Suprapubic skin (tissue), 4 donors: ENCODE data around the gene PLCXD3.

Source experiments
- POLR2A ChIP-seq, 2 donors: fragments of 450-650 bp; IDR thresholded peaks; one replicate each; pipeline ENCODE4 v1.6.1; 2017; ENCODE audit warnings: antibody characterized with exemption in 2 of 2, mild to moderate bottlenecking in 2 of 2, moderate library complexity in 2 of 2
- POLR2AphosphoS5 ChIP-seq, 3 donors: sonication (generic); formaldehyde crosslinking; IDR thresholded peaks; one replicate each; pipeline ENCODE4 v1.6.1; 2017; ENCODE audit warnings: antibody characterized with exemption in 3 of 3
- TF ChIP-seq, protein P1 (sequence below), 2 donors: fragments of 200-600 bp in 1 of 2; fragments of 450-650 bp in 1 of 2; sonication (generic) in 1 of 2; IDR thresholded peaks; one replicate each; pipeline ENCODE4 v1.5.1; 2016 to 2019; ENCODE audit warnings: antibody characterized with exemption in 2 of 2, mild to moderate bottlenecking in 1 of 2, moderate library complexity in 1 of 2

DNA sequence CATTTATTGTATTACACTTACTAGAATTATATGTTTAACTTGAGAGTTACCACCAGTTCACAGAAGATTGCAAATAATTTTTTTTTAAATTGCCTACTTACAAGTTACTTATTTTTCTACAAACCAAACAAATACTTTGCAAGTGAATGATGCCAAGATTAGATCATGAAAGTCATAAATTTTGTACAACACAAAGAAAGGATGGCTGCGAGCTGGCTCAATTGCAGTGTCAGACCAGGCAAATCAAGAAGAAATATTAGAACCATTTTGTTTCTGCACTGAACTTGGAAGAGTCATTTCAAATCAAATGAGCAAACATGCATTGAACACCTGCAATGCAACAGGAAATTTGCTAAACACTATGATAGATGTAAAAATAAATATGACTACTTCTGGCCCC, 97.3 kb downstream of the PLCXD3 start:
- no peak for TF ChIP-seq POLR2A (IDR thresholded peaks at IDR 0.05)
- TF ChIP-seq, protein P1, sequence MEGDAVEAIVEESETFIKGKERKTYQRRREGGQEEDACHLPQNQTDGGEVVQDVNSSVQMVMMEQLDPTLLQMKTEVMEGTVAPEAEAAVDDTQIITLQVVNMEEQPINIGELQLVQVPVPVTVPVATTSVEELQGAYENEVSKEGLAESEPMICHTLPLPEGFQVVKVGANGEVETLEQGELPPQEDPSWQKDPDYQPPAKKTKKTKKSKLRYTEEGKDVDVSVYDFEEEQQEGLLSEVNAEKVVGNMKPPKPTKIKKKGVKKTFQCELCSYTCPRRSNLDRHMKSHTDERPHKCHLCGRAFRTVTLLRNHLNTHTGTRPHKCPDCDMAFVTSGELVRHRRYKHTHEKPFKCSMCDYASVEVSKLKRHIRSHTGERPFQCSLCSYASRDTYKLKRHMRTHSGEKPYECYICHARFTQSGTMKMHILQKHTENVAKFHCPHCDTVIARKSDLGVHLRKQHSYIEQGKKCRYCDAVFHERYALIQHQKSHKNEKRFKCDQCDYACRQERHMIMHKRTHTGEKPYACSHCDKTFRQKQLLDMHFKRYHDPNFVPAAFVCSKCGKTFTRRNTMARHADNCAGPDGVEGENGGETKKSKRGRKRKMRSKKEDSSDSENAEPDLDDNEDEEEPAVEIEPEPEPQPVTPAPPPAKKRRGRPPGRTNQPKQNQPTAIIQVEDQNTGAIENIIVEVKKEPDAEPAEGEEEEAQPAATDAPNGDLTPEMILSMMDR (IDR thresholded peaks at IDR 0.05), result no peak
- no peak for TF ChIP-seq POLR2AphosphoS5 (IDR thresholded peaks at IDR 0.05)
